Measurements from ENCODE around the gene PEX5.

GRCh38 chr12:7156259-7157197, 33.0 kb upstream of the PEX5 start:
- TF ChIP-seq CTCF (IDR thresholded peaks at IDR 0.05) (no peak), POLR2A (IDR thresholded peaks at IDR 0.05) (no peak)
